ENCODE data around the gene EMX2. TPM values are rescaled to one million over a fixed set of nuclear protein-coding genes. Genes with fewer than 3 reads are reported as not detected.

Gene EMX2
- total and polyA plus RNA-seq, 2 experiments from 2014 or later, result not detected

DNA sequence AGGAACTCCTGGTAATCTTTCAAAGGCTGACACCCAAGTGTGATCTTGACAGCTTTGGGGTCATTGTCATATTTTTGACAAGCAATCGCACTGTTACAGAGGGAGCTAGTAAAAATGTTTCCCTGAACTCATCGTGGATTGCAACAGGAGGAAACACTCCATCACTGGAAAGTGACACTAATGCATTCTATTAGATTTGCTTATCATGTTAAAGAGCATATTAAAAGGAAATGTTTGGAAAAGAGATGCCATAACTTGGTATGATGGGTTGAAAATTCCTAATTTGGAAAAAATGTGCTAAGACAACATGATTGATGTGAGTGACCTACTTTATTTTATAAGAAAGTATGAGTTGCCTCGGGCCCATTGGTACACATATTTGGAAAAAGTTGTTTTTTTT is 22.7 kb upstream of the EMX2 start:
- no peak overlapping the region for H3K4me3 ChIP-seq
- H3K4me2 ChIP-seq, result no peak overlapping the region
- H3K27ac ChIP-seq, result no peak overlapping the region
- no peaks in the 10 kb centered on the region for H3K9me2 ChIP-seq (replicated peaks; ENCODE audit: insufficient read depth)
- DNase-seq (ENCODE audit: low spot score), result no peak
- no peaks in the 10 kb centered on the region for H3K79me2 ChIP-seq
- WGBS (ENCODE audit: low lambda C conversion rate, missing lambda C conversion rate), result 62% methylated on average over 3 of the region's 3 CpGs
- peaks cover 46% of the 10 kb centered on the region for H3K27me3 ChIP-seq
- no peak overlapping the region for H2AFZ ChIP-seq
- no peaks in the 10 kb centered on the region for H3K36me3 ChIP-seq (replicated peaks; ENCODE audit: insufficient read depth, low read depth)
- no peaks in the 10 kb centered on the region for H3K4me1 ChIP-seq (ENCODE audit: insufficient read depth)
- no peaks in the 10 kb centered on the region for H3K9me3 ChIP-seq (ENCODE audit: low read depth)
- no peaks in the 10 kb centered on the region for H4K20me1 ChIP-seq (ENCODE audit: insufficient read depth, poor library complexity, severe bottlenecking)
- no peak for TF ChIP-seq EZH2 (IDR thresholded peaks at IDR 0.05; ENCODE audit: borderline replicate concordance)
- TF ChIP-seq EZH2phosphoT487 (IDR thresholded peaks at IDR 0.05; ENCODE audit: low read depth, severe bottlenecking, unreplicated experiment), result no peak
- TF ChIP-seq, protein P1, sequence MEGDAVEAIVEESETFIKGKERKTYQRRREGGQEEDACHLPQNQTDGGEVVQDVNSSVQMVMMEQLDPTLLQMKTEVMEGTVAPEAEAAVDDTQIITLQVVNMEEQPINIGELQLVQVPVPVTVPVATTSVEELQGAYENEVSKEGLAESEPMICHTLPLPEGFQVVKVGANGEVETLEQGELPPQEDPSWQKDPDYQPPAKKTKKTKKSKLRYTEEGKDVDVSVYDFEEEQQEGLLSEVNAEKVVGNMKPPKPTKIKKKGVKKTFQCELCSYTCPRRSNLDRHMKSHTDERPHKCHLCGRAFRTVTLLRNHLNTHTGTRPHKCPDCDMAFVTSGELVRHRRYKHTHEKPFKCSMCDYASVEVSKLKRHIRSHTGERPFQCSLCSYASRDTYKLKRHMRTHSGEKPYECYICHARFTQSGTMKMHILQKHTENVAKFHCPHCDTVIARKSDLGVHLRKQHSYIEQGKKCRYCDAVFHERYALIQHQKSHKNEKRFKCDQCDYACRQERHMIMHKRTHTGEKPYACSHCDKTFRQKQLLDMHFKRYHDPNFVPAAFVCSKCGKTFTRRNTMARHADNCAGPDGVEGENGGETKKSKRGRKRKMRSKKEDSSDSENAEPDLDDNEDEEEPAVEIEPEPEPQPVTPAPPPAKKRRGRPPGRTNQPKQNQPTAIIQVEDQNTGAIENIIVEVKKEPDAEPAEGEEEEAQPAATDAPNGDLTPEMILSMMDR (IDR thresholded peaks at IDR 0.05; ENCODE audit: poor library complexity), result no peak

DNA sequence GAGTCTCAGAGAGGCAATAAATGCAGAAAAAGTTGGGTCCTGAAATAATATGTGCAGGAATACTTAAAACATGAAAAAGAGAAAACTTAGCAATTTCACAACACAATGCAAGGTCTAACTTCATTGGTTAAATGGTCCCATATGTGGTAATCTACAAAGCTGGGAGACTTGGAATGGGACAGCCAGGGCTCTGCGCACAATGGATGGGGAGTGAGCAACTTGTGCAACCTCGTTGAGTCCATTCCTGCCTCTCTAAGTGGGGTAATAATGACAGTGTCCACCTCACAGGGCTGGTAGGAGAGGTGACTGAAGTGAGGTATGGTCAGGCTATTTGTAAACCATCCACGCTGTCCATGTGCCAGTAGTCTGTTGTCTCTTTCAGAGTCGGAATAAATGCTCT is 11.8 kb upstream of the EMX2 start:
- H3K9me3 ChIP-seq (ENCODE audit: low read depth), result no peaks in the 10 kb centered on the region
- no peaks in the 10 kb centered on the region for H3K79me2 ChIP-seq
- H3K4me3 ChIP-seq, result no peak overlapping the region
- peaks cover 21% of the 10 kb centered on the region for H3K4me1 ChIP-seq (ENCODE audit: insufficient read depth)
- H3K27me3 ChIP-seq, result peaks cover 93% of the 10 kb centered on the region
- no peak for DNase-seq (ENCODE audit: low spot score)
- H4K20me1 ChIP-seq (ENCODE audit: insufficient read depth, poor library complexity, severe bottlenecking), result no peaks in the 10 kb centered on the region
- no peak for TF ChIP-seq EZH2phosphoT487 (IDR thresholded peaks at IDR 0.05; ENCODE audit: low read depth, severe bottlenecking, unreplicated experiment)
- no peak overlapping the region for H3K4me2 ChIP-seq
- H3K36me3 ChIP-seq (replicated peaks; ENCODE audit: insufficient read depth, low read depth), result no peaks in the 10 kb centered on the region
- H3K27ac ChIP-seq, result no peak overlapping the region
- WGBS (ENCODE audit: low lambda C conversion rate, missing lambda C conversion rate), result 70% methylated on average over 4 of the region's 4 CpGs
- no peaks in the 10 kb centered on the region for H3K9me2 ChIP-seq (replicated peaks; ENCODE audit: insufficient read depth)
- no peak overlapping the region for H2AFZ ChIP-seq

DNA sequence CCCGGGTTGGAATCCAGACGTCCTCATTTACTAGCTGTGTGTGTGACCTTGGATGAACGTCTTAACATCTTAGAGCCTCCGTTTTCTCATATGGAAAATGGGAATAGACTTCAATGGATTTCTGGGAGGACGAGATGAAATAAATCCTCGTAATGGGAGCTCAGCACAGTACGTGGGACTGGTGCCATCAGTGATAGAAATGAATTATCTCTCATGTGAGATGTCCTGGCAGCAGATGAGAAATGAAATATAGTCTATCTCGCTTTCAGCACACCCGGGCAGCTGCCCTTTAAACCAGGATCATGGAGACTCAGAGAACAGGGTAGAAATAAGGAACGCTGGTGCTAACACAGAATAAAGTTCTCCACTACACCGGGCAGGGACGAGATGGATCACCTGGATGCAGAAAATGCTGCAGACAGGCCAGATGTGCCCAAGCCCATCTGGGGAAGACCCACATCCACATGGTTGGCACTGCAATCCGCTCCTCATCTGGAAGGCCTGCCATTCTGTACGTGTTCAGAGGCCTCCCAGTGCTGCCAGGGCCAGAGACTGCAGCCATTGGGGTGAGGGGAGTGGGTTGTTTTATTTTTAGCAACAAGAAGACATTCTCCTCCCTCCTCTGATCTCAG is 11.1 kb upstream of the EMX2 start:
- Histone ChIP-seq H3K4me3 (no peak overlapping the region), H3K27me3 (peaks cover 97% of the 10 kb centered on the region), H3K9me3 (ENCODE audit: low read depth) (no peaks in the 10 kb centered on the region), H3K9me2 (replicated peaks; ENCODE audit: insufficient read depth) (no peaks in the 10 kb centered on the region), H3K4me1 (ENCODE audit: insufficient read depth) (peaks cover 21% of the 10 kb centered on the region), H2AFZ (no peak overlapping the region), H3K4me2 (no peak overlapping the region), H3K79me2 (no peaks in the 10 kb centered on the region), H3K27ac (no peak overlapping the region), H4K20me1 (ENCODE audit: insufficient read depth, poor library complexity, severe bottlenecking) (no peaks in the 10 kb centered on the region), H3K36me3 (replicated peaks; ENCODE audit: insufficient read depth, low read depth) (no peaks in the 10 kb centered on the region)
- TF ChIP-seq EZH2phosphoT487 (IDR thresholded peaks at IDR 0.05; ENCODE audit: low read depth, severe bottlenecking, unreplicated experiment), result no peak
- TF ChIP-seq, protein P1 (IDR thresholded peaks at IDR 0.05; ENCODE audit: poor library complexity), result no peak
- no peak for TF ChIP-seq EZH2 (IDR thresholded peaks at IDR 0.05; ENCODE audit: borderline replicate concordance)
- 49% methylated on average over 14 of the region's 14 CpGs for WGBS (ENCODE audit: low lambda C conversion rate, missing lambda C conversion rate)
- DNase-seq (ENCODE audit: low spot score), result no peak

DNA sequence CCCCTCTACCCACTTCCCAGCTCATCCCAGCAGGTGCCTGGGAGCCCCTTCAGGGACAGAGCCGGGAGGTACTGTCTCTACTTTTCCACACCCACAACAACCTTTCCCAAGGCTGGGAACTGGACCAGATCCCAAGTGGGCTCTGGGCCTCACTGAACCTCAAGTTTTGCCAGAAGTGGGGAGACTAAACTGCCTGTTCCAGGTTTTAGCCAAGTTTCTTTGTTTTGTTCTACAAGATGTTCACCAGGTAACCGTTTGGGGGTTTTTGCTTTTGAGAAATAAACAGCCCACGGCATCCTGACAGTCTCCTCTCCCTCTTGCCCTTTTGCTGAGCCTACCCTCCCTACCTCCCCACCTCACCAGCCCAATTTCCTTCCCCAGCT is 10.6 kb upstream of the EMX2 start:
- no peak overlapping the region for H3K4me2 ChIP-seq
- H3K27ac ChIP-seq, result no peak overlapping the region

More for the DNA sequence above, 10.6 kb upstream of the EMX2 start:
- Histone ChIP-seq H2AFZ (no peak overlapping the region), H3K27me3 (peaks cover 98% of the 10 kb centered on the region), H3K79me2 (no peaks in the 10 kb centered on the region), H4K20me1 (ENCODE audit: insufficient read depth, poor library complexity, severe bottlenecking) (no peaks in the 10 kb centered on the region), H3K4me1 (ENCODE audit: insufficient read depth) (peaks cover 21% of the 10 kb centered on the region), H3K9me2 (replicated peaks; ENCODE audit: insufficient read depth) (no peaks in the 10 kb centered on the region), H3K4me3 (no peak overlapping the region), H3K9me3 (ENCODE audit: low read depth) (no peaks in the 10 kb centered on the region), H3K36me3 (replicated peaks; ENCODE audit: insufficient read depth, low read depth) (no peaks in the 10 kb centered on the region)
- no peak for TF ChIP-seq EZH2 (IDR thresholded peaks at IDR 0.05; ENCODE audit: borderline replicate concordance)
- TF ChIP-seq, protein P1 (IDR thresholded peaks at IDR 0.05; ENCODE audit: poor library complexity), result no peak
- TF ChIP-seq EZH2phosphoT487 (IDR thresholded peaks at IDR 0.05; ENCODE audit: low read depth, severe bottlenecking, unreplicated experiment), result no peak
- WGBS (ENCODE audit: low lambda C conversion rate, missing lambda C conversion rate), result 36% methylated on average over 3 of the region's 3 CpGs
- no peak for DNase-seq (ENCODE audit: low spot score)

Measured in hepatocyte (in vitro differentiated cells).